Lung microvascular endothelial cell (primary cell): Measurements from ENCODE around the gene ACOX1. TPM values are rescaled to one million over a fixed set of nuclear protein-coding genes. Genes with fewer than 3 reads are reported as not detected.

Experiments used
- DNase-seq, 2 donors: peaks; one replicate each; pipeline versions ENCODE4 v3.0.0 to v3.0.0-alpha.2; 2010; ENCODE audit warnings: low read depth in 2 of 2
- total RNA-seq: library from RNA; depleted of rRNA; stranded (reverse); fragments of >200 nt; gene quantifications from 2 replicates; pipeline ENCODE4 v1.2.1, GENCODE V29; 2014

ACOX1 gene
- 35.7 and 50.2 TPM in 2 replicates for total RNA-seq

DNA sequence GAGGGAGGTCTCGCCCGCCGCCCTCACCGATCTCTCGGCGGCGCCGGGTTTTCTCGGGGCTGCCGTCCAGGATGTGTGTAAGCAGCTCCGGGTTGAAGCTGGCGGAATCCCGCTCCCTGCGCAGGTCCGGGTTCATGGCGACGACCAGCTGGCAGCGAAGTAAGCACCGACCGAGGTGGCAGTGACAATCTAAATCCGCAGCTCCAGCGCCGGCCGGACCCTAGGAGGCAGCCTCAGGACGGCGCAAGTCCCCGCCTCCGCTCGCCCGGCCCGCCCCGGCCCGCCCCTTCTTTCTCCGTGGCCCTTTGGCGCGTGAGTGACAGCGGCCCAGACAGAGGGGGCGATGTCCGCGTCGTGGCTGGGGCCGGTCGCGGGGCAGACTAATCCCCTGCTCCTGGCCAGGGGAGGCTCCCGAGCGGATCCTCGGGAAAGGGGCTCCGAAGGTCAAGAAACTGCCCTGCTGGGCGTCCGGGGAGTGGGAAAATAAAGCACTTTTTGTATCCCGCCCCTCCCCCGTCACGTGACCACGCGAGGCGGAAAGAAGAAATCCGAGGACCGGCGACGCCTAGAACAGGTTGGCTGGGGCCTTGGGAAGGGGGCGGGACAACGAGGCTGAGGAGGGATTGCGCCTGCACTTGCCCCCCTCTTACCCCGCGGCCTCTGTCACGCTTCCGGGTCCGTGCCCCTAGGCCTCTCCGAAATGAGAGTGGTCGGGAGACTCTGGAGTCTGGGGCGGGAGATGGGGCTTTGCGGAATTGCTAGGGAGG lies at the start of gene ACOX1, which contains the start of gene TEN1:
Gene ACOX1 (minus strand): TSS at position 229 of the 767 bp plus-strand sequence. CDS start 93 bp downstream, at position 136.
Gene TEN1 (plus strand): TSS at position 303 of the 767 bp plus-strand sequence. CDS start 6,953 bp downstream, outside the sequence.
- DNase-seq, result peak; percentile 91 to 98

DNA sequence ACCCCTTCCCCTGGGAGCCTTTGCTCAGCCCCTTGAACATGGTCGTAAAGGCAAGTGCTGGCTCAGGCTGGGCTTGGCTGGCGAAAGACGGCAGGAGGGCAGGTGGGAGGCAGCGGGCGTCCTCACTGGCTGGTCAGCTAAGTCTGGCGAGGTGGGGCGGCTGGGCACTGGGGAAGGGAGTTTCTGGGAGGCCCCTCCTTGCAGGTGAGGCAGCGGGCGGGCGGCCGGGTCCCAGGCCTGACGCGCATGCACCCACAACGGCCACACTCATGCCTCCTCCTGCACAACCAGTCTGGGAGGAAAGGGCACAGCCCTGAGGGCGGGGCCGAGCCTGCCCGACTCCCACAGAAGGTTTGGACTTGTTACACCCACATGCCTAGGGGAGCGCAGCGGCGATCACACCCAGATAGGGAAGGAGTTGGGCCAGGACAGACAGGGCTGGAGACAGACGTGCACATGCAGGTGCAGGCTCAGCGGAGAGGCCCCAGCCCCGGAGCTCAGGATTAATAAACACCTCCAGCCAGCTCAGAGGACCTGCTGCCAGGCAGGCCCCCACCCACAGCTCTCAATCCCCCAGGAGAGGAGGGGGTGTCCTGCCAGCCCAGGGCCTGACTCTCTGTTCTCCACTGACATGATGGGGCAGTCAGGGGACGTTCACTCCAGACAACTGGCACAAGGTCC lies 48.3 kb upstream of the ACOX1 start, which contains the start of gene EVPL:
Gene EVPL (minus strand): TSS at position 148 of the 681 bp plus-strand sequence. CDS start 108 bp downstream, at position 40.
- no peak for DNase-seq

DNA sequence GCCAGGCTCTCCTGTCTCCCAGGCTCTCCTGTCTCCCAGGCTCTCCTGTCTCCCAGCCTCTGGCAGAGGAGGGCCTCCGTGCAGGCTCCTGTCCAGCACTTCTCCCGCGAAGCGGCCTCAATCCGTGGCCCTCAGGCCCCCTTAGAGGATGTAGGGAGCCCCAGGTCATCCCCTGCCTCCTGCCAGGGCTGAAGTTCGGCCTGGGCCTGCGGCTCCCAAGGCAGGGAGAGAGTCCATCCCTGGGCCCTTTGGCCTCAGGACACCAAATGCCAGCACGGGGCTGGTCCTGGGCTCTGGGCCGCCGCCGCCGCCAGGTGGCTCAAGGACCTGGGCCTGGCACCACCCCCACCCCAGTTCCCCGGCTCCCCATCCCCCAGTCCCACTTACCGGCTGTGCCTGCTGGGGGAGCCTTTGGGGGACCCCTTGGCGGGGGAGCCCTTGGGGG lies 47.8 kb upstream of the ACOX1 start:
- DNase-seq, result no peak

DNA sequence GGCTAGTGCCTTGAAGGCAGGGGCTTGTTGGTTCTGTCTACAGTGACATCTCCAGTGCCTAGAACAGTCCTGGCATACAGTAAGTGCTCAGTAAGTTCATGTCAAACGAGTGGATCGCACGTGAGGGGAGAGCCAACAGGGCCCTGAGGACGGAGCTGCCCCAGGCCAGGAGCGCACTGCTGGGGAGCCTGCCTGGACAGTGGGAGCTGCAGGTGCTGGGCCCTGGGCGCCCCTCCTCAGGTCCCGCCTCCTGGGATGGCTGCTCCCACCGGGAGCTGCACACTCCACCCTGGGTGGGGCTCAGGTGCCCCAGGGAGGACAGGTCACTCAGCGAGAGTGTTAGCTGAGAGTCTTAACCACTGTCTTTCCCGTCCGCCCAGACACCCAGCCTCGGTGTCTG lies 46.3 kb upstream of the ACOX1 start:
- DNase-seq, result no peak

DNA sequence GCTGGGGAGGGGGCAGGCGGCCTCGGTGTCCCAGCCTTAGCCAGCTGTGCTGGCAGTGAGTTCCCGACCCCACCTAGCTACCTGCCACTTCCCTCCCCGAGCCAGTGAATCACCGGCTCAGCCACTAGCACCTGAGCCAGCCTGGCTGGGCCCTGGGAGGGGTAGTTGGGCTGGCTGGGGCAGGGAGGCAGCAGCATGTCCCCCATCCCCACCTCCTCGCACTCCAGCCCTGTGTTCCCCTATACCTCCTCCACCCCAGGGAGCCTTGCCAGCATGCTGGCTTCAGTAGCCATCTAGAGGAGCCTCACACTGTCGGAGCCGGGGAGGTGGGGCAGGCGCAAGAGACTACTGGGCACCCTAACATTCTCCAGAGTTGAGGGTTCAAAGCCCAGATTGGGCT lies 45.4 kb upstream of the ACOX1 start:
- no peak for DNase-seq

DNA sequence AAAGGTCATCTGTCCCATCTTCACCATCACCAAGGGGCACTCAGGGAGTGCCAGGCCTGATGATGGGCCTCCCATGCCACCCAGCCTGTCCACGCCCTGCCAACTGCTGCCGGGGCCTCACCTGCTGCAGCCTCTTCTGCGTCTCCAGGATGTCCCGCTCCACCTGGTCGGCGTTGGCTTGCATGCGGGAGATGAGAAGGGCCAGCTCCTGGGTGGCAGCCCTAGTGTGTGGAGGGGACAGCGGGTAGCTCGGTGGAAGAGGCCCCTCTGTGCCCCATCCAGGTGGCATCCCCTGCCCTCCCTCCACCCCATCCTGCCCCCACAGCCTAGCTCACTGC lies 44.9 kb upstream of the ACOX1 start:
- no peak for DNase-seq

DNA sequence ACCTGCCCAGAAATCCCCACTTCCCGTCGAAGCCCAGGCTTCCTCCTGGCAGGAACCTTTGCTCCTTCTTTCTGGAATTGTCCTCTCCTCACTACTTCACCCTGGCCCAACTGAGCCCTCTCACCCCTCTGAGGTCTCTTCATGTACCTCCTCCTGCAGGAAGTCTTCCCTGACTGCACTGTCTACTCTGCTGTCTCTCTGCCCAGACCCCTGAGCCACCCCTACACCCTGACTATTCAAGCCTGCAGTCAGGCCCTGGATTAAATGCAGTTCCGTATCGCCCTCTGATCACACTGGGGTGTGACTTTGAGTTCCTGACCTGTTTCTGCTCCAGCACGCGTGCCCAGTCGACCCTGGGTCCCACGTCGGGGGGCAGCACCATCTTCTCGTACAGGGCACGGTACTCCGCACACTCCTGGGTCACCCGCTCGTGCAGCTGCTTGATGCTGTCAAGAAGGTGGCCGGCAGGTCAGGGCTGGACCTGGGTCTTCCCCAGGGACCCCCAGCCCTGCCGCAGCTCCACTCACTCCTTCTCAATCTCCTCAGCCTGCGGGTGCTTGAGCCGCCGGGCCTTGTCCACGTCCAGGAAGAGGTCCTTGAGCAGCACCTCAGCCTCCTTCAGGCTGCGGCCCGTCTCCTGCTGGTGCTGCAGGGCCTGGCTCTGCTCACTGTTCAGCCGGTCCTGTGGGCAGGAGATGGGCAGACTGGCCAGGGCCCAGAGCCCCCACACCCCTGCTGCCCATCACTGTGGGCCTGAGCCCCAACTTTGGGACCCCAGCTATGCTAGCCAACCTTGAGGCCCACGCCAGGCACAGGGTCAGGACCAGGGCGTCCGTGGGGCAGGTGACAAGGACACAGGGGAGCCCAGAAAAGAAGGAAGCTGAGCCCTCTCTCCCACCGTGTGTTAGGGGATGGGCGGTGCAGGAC lies 44.3 kb upstream of the ACOX1 start:
- no peak for DNase-seq

DNA sequence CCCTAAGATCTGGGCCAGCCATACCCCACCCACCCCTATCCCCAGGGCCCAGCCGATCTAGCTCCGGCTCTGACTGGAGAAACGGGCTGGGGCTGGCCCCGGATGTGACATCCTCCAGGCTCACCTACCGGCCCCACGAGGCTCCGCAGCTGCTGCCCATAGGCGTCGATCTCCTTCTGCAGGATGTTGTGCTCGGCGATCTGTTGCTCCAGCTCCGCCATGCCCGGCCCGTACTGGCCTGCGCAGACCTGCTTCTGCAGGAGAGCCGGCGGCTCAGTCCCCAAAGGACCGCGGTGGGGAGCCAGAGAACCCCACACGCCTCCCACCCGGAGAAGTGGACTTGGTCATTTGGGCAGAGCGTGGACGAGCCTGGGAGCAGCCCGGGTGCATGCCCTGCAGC lies 43.3 kb upstream of the ACOX1 start:
- DNase-seq, result no peak

DNA sequence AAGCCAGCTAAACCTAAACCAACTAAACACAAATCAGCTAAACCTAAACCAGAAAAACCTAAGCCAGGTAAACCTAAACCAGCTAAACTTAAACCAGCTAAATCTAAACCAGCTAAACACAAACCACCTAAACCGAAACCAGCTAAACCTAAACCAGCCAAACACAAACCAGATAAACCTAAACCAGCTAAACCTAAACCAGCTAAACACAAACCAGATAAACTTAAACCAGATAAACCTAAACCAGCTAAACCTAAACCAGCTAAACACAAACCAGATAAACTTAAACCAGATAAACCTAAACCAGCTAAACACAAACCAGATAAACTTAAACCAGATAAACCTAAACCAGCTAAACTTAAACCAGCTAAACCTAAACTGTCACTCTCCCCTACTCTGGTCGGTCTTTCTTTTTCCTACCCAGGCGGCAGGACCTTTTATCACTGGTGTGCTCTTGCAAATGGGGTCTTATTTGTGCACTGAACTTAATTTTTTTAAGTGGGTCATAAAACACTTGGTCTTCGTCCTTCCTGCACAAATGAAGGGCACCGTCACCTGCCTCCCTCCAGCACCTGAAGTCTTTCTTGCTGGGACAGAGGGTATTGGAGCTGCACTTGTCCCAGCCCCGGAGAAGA lies 41.0 kb upstream of the ACOX1 start:
- DNase-seq, result no peak

DNA sequence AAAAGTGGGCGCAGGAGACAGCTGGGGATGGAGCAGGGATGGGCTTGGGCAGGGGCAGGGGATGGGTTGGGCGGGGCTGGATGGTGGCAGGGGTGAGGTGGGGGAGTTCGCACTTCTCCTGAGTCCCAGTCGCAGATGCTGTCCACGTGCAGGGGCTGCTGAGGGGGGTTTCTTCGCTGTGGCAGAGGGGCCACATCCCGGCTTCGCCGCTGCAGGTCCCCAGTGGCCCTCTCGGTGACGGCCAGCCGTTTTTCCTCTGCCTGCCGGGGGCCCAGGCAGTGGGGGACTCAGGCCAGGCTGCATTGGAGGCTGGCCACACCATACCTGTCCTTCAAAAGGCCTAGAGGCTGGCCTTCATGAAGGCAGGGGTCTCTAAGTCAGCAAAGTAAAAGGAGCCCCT lies 39.8 kb upstream of the ACOX1 start:
- no peak for DNase-seq

DNA sequence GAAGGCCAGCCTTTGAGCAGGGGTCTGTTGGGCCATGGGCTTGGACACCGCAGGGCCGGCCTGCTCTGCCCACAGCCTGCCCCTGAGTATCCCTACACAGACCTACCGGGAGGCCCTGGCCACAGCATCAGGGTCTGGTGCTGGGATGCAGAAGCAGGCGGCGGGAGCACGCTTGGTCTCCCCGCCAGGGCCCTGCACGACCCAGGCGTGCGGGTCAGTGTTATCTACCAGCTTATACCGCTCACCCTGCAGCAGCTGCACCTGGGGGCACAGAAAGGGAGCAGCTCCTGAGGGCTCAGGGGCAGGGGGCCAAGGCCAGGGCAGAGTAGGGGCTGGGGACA lies 39.3 kb upstream of the ACOX1 start:
- DNase-seq, result no peak

DNA sequence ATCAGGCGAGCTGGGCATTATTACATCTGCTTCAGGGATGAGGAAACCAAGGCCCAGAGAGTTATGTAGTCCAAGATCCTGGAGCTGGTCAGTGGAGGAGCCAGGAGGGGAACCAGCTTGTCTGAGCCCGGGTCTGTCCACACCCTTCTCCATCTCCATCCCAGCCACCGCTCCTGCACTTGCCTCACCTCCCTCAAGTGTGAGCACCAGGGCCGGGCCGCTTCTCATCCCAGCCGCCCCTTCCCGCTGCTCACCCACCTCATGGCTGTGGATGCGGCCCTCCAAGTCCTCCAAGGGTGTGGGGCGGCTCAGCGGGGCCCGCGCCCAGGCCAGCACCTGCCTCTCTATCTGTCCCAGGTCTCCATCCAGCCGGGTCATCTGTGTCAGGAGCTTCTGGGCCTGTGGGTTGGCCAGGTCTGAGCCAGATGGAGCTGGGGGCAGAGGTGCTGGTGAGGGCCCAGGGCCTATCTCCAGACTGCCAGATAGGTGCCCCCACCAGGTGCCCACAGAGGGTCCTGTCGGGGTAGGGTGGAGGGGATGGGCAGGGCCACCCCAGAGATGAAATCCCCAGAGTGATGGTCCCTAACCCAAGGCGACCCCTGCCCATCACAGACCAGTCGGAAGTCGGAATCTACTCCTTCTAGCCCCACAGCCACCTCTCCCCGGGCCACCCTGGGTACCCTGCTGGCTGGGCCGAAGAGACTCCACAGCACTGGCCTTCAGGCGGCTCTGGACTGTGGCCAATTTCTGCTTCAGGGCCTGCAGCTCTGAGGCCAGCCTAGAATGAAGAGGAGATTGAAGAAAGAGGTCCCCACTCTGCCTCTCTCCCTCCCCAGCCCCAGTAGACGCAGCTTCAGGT lies 38.7 kb upstream of the ACOX1 start:
- DNase-seq, result no peak

DNA sequence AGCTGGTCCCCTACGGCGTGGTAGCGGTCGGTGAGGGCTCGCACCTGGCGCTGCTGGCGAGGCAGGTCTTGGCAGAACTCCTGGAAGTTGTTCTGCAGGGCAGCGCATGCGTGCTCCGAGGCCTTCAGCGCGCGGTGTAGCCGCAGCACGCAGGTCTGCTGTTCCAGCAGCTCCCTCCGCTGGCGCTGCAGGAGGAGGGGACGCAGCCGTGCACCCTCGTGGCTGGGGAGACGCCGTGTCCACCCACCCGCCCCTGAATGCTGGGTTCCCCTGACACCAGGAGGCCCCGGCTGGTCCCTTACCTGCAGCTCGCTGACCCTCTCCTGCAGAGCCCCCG lies 35.9 kb upstream of the ACOX1 start:
- no peak for DNase-seq

DNA sequence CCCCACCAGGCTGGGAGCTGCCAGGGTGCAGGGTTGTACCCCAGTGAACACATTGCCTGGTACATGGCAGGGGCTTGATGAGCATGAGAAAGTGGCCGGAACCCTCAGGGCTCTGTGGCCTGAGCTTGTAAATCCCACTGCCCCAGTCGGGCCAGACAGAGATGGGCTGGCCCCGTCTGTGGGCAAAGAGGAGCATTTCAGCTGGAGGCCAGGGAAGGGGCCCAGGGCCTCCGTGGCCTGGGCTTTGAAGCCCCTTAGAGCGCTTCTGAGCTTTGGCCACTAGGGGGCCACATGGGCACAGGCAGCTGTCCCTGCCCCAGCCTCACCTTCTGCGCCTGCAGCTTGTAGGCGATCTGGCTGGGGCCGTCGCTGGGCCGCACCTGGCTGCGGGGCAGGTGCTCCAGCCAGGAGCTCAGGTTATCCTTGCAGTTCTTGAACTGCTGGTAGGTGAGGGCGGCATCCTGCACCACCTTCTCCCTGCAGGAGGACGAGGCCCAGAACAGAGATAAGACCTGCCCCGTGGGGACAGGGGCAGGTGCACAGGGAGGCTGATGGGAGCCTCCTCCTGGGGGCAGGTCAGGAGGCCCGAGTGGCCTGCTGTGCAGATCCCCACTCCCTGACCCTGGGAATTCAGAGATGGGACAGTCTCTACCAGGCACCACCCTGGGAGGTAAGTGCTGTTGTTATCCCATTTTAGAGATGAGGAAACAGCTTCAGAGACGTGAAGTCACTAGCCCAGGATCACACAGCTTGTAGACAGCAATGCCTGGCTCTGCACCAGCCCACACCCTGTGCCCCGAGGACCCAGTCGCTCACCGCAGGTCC lies 35.3 kb upstream of the ACOX1 start:
- DNase-seq, result peak; percentile 73 to 86

DNA sequence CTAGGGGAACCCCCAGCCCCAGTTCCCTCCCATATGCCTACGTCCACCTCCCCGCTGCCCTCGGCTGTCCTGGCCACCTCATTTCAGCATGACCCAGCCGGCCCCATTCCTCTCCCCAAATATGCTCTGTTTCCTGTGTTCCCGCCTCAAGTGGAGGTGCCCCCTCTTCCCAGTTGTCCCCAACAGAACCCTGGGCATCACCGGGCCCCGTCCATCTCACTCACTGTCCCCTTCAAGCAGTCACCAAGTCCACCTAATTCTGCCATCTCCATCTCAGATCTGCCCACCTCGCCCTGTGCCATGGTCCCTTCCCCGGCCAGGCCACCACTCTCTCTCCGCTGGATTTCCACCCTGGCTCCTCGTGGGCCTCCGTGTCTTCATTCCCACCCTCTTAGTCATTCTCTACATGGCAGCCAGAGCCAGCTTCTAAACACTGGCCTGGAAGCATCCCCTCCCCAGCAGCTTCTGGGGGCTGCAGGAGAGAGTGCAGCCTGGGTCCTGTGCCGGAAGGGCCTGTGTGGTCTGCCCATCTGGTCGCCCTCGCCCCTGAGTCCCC lies 34.5 kb upstream of the ACOX1 start:
- DNase-seq, result no peak

DNA sequence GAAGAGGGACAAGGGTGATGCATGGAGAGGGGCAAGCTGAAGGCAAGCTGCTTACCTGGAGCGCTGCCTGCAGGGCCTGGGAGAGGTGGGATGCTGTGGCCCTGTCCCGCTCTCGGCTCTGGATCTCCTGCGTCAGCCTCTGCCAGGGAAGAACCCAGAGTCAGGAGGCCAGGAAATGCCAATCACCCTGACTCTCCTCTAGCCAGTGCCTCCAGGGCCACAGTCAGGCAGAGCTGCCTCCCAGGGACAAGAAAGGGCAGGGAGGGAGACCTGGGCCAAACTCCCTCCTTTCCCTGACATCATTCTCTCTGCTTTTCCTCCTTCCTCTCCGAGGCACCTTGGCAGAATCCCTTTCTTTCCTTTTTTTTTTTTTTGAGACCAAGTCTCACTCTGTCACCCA lies 33.0 kb upstream of the ACOX1 start:
- DNase-seq, result no peak

DNA sequence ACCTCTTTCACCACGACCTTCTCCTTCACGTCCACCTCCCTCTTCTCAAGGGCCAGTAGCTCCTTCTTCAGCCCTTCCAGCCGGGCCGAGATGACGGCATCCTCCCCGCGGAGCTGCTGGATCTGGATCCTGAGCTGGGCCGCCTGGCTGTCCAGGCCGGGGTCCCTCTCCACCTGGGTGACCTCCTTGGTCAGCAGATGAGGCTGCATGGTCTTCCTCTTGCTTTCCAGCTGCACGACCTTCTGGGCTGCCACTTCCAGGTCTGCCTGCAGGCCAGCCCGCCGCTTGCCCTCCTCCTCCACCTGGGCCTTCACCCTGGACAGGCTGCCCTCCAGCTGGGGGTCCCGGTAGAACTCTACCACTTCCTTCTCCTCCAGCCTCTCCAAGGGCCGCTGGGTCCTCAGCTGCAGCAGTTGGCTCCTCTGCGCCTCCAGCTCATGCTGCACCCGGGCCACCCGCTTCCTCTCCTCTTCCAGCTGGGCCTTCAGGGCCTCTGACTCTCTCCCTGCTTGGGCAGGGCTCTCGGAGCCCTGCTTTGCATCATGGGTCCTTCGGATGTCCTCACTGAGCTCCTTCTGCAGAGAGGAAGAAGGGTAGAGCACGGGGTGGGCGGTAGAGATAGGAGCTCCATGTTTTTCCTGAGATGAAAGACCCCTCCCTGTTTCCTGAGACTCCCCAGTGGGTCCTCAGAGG lies 31.1 kb upstream of the ACOX1 start:
- DNase-seq, result no peak

DNA sequence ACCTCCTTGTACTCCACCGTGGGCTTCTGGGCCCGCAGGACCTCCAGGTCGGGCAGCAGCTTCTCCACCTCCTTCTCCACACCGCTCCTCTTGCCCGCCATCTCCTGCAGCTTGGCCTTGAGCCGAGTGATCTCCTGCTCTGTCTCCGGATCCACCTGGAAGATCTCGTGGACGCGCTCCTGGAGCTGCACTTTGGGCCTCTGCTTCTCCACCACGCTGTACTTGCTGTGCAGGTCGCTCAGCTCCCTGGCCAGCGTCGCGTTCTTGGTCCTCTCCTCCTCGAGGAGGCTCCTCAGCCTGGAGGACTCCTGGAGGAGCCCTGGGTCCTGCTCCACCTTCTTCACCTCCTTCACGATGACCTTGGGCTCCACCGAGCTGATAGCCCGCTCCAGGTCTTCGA lies 30.5 kb upstream of the ACOX1 start:
- DNase-seq, result no peak
